ENCODE measurements around the gene ACTL10. TPM values are rescaled to one million over a fixed set of nuclear protein-coding genes. Genes with fewer than 3 reads are reported as not detected.
"Not testable (repeated sequence)": the region's sequence is repeated elsewhere in the genome, so short reads cannot be mapped to it uniquely, and the experiment has no call there.

Gene ACTL10
- total RNA-seq, 6 experiments from 2014 or later: 0.20 to 1.1 (median 0.56) TPM; not detected in 1

- no peaks in the 10 kb centered on the region for H3K27me3 ChIP-seq
- H3K27ac ChIP-seq: no peak overlapping the region
- DNase-seq: no peak
- no peak overlapping the region for H3K4me3 ChIP-seq
- no peaks in the 10 kb centered on the region for H3K4me1 ChIP-seq
- TF ChIP-seq, protein P1, sequence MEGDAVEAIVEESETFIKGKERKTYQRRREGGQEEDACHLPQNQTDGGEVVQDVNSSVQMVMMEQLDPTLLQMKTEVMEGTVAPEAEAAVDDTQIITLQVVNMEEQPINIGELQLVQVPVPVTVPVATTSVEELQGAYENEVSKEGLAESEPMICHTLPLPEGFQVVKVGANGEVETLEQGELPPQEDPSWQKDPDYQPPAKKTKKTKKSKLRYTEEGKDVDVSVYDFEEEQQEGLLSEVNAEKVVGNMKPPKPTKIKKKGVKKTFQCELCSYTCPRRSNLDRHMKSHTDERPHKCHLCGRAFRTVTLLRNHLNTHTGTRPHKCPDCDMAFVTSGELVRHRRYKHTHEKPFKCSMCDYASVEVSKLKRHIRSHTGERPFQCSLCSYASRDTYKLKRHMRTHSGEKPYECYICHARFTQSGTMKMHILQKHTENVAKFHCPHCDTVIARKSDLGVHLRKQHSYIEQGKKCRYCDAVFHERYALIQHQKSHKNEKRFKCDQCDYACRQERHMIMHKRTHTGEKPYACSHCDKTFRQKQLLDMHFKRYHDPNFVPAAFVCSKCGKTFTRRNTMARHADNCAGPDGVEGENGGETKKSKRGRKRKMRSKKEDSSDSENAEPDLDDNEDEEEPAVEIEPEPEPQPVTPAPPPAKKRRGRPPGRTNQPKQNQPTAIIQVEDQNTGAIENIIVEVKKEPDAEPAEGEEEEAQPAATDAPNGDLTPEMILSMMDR (IDR thresholded peaks at IDR 0.05): no peak
- TF ChIP-seq POLR2A (IDR thresholded peaks at IDR 0.05): no peak
- ATAC-seq: no peak
- WGBS (ENCODE audit: insufficient coverage, low coverage, low lambda C conversion rate, missing lambda C conversion rate): 92% methylated on average over 4 of the region's 4 CpGs
- H3K36me3 ChIP-seq: peaks cover 0 to 18% (median 4%) of the 10 kb centered on the region in 4 donors
- intact Hi-C loops (cut with DNase I): no loop called here
- H3K9me3 ChIP-seq: no peaks in the 10 kb centered on the region
Measured at GRCh38 chr20:33630507-33630906, 36.2 kb upstream of the ACTL10 start.

DNA sequence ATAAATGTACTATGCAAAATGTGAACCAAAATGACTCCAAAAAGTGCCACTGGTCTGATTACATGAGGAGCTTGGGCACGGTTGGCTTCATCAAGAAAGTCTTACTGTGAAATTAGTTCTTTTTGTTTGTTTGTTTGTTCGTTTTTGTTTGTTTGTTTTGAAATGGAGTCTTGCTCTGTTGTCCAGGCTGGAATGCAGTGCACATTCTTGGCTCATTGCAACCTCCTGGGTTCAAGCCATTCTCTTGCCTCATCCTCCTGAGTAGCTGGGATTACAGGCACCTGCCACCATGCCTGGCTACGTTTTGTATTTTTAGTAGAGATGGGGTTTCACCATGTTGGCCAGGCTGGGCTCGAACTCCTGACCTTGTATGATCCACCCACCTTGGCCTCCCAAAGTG, 34.8 kb upstream of the ACTL10 start:
- ATAC-seq; H3K27ac ChIP-seq; H3K36me3 ChIP-seq; H3K9me3 ChIP-seq; DNase-seq; intact Hi-C loops (cut with DNase I); H3K4me3 ChIP-seq; H3K27me3 ChIP-seq; H3K4me1 ChIP-seq: not testable (repeated sequence)
- WGBS (ENCODE audit: insufficient coverage, low coverage, low lambda C conversion rate, missing lambda C conversion rate): 76% methylated on average over 4 of the region's 4 CpGs

- peaks cover 0 to 15% (median 7%) of the 10 kb centered on the region in 4 donors for H3K36me3 ChIP-seq
- H3K9me3 ChIP-seq: no peaks in the 10 kb centered on the region
- TF ChIP-seq, protein P1 (IDR thresholded peaks at IDR 0.05): no peak
- ATAC-seq: no peak
- H3K4me3 ChIP-seq: no peak overlapping the region
- H3K27ac ChIP-seq: no peak overlapping the region
- intact Hi-C loops (cut with DNase I): no loop called here
- 93% methylated on average over 3 of the region's 3 CpGs for WGBS (ENCODE audit: insufficient coverage, low coverage, low lambda C conversion rate, missing lambda C conversion rate)
- no peaks in the 10 kb centered on the region for H3K27me3 ChIP-seq
- no peak for DNase-seq
- H3K4me1 ChIP-seq: peaks cover 0 to 10% (median 0%) of the 10 kb centered on the region in 4 donors
Measured at GRCh38 chr20:33635341-33635740, 31.4 kb upstream of the ACTL10 start.

DNA sequence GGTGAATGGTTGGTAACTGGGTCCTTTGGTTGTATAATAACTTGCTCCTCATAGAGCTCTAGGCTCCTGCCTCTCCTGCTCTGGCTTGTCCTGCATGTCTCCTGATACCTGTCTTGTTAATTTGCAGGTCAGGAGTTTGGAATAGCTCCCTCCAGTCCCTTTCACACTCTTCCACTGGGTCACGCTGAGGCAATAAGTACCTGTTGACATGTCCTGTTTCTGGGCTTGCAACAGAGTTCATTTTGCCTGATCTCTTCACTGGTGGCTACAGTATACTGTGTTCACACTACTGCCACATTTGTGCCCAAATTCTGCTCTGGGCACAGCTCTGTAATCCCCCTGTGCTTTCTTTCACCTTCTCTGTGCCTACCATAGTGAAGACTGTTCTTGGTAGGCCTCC, 30.0 kb upstream of the ACTL10 start:
- H3K4me1 ChIP-seq: peaks cover 0 to 10% (median 0%) of the 10 kb centered on the region in 4 donors
- WGBS (ENCODE audit: insufficient coverage, low coverage, low lambda C conversion rate, missing lambda C conversion rate): no CpG with 5 or more reads among the region's 1 CpG
- TF ChIP-seq, protein P1 (IDR thresholded peaks at IDR 0.05): no peak
- no peak for TF ChIP-seq POLR2A (IDR thresholded peaks at IDR 0.05)
- H3K4me3 ChIP-seq: no peak overlapping the region
- peak overlapping the region in 2 of 3 donors; percentile 25 to 37 for H3K27ac ChIP-seq
- ATAC-seq (peak; percentile 55 to 99 (median 84)), DNase-seq (no peak)
- peaks cover 0 to 16% (median 9%) of the 10 kb centered on the region in 4 donors for H3K36me3 ChIP-seq
- H3K27me3 ChIP-seq: no peaks in the 10 kb centered on the region
- intact Hi-C loops (cut with DNase I): no loop called here
- H3K9me3 ChIP-seq: no peaks in the 10 kb centered on the region

DNA sequence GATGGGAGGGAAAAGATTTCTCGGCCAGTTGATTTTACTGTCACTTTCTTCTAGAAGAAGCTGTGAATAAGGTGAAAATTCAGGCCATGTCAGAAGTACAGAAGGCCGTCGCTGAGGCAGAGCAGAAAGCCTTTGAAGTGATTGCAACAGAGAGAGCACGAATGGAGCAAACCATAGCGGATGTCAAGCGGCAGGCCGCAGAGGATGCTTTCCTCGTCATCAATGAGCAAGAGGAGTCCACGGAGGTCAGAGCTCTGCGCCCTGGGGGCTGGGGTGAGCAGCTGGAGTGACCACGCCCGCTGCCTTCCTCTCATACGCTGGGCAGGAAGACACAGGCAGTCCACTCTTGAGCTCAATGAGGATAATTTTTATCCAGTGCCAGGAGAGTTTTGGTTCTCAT, 26.5 kb upstream of the ACTL10 start:
- ATAC-seq (no peak), DNase-seq (no peak)
- H3K4me3 ChIP-seq: no peak overlapping the region
- H3K27me3 ChIP-seq: no peaks in the 10 kb centered on the region
- H3K4me1 ChIP-seq: peaks cover 0 to 18% (median 0%) of the 10 kb centered on the region in 4 donors
- TF ChIP-seq POLR2A (IDR thresholded peaks at IDR 0.05): no peak
- TF ChIP-seq, protein P1 (IDR thresholded peaks at IDR 0.05): no peak
- WGBS (ENCODE audit: insufficient coverage, low coverage, low lambda C conversion rate, missing lambda C conversion rate): 64% methylated on average over 11 of the region's 13 CpGs
- no peak overlapping the region for H3K27ac ChIP-seq
- H3K9me3 ChIP-seq: no peaks in the 10 kb centered on the region
- intact Hi-C loops (cut with DNase I): no loop called here
- peaks cover 0 to 31% (median 10%) of the 10 kb centered on the region in 4 donors for H3K36me3 ChIP-seq
